ENCODE measurements around the gene ZNF236. TPM values are rescaled to one million over a fixed set of nuclear protein-coding genes. Genes with fewer than 3 reads are reported as not detected.

ZNF236 gene
- total and polyA plus RNA-seq, 2 experiments from 2014 or later, result 5.8 to 13.1 TPM

- H3K27me3 ChIP-seq, result no peaks in the 10 kb centered on the region
- H3K4me3 ChIP-seq, result no peak overlapping the region
- H3K9me3 ChIP-seq (ENCODE audit: low read depth), result no peaks in the 10 kb centered on the region
- peaks cover 21% of the 10 kb centered on the region for H3K36me3 ChIP-seq
- TF ChIP-seq, protein P1, sequence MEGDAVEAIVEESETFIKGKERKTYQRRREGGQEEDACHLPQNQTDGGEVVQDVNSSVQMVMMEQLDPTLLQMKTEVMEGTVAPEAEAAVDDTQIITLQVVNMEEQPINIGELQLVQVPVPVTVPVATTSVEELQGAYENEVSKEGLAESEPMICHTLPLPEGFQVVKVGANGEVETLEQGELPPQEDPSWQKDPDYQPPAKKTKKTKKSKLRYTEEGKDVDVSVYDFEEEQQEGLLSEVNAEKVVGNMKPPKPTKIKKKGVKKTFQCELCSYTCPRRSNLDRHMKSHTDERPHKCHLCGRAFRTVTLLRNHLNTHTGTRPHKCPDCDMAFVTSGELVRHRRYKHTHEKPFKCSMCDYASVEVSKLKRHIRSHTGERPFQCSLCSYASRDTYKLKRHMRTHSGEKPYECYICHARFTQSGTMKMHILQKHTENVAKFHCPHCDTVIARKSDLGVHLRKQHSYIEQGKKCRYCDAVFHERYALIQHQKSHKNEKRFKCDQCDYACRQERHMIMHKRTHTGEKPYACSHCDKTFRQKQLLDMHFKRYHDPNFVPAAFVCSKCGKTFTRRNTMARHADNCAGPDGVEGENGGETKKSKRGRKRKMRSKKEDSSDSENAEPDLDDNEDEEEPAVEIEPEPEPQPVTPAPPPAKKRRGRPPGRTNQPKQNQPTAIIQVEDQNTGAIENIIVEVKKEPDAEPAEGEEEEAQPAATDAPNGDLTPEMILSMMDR (IDR thresholded peaks at IDR 0.05; ENCODE audit: low read depth, low read length), result no peak
- no peak for DNase-seq (ENCODE audit: low read depth in 1 of 2, low spot score in 1 of 2)
- H3K27ac ChIP-seq, result no peak overlapping the region
- H3K4me1 ChIP-seq (ENCODE audit: low read depth), result peaks cover 3% of the 10 kb centered on the region
These were observed 87.1 kb downstream of the ZNF236 start for GRCh38 chr18:76909439-76909838.

DNA sequence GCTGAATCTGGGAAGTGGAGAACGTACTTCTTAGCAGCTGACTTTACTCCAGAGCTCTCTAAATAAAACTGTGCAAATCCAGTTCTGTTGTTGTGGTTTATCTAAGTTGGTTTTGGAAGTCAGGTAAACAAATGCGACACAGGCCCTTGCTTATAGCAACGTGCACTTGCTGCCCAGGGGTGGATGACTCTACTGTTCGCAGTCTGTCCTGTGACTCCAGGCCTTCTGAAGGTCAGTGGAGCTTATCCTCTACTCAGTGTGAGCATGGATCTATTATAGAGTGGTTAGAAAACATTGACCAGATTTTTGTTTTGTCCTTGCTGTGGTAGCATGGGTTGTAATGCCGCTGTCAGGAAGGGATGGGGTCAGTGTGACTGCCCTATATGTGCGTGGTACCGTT lies 89.1 kb downstream of the ZNF236 start:
- Histone ChIP-seq H3K4me3 (no peak overlapping the region), H3K27me3 (no peaks in the 10 kb centered on the region), H3K4me1 (ENCODE audit: low read depth) (peaks cover 3% of the 10 kb centered on the region), H3K27ac (no peak overlapping the region), H3K9me3 (ENCODE audit: low read depth) (no peaks in the 10 kb centered on the region), H3K36me3 (peaks cover 30% of the 10 kb centered on the region)
- TF ChIP-seq, protein P1 (IDR thresholded peaks at IDR 0.05; ENCODE audit: low read depth, low read length), result no peak
- no peak for DNase-seq (ENCODE audit: low read depth in 1 of 2, low spot score in 1 of 2)

- Histone ChIP-seq H3K36me3 (peaks cover 31% of the 10 kb centered on the region), H3K27me3 (no peaks in the 10 kb centered on the region), H3K27ac (no peak overlapping the region), H3K9me3 (ENCODE audit: low read depth) (no peaks in the 10 kb centered on the region), H3K4me3 (no peak overlapping the region), H3K4me1 (ENCODE audit: low read depth) (no peaks in the 10 kb centered on the region)
- no peak for DNase-seq (ENCODE audit: low read depth in 1 of 2, low spot score in 1 of 2)
- TF ChIP-seq, protein P1 (IDR thresholded peaks at IDR 0.05; ENCODE audit: low read depth, low read length), result no peak
These were observed 91.2 kb downstream of the ZNF236 start for GRCh38 chr18:76913583-76913982.

- Histone ChIP-seq H3K27ac (no peak overlapping the region), H3K4me3 (no peak overlapping the region), H3K4me1 (ENCODE audit: low read depth) (no peaks in the 10 kb centered on the region), H3K36me3 (peaks cover 31% of the 10 kb centered on the region), H3K27me3 (no peaks in the 10 kb centered on the region), H3K9me3 (ENCODE audit: low read depth) (no peaks in the 10 kb centered on the region)
- TF ChIP-seq, protein P1 (IDR thresholded peaks at IDR 0.05; ENCODE audit: low read depth, low read length), result no peak
- DNase-seq (ENCODE audit: low read depth in 1 of 2, low spot score in 1 of 2), result no peak
These were observed 92.0 kb downstream of the ZNF236 start for GRCh38 chr18:76914314-76914713.

GRCh38 chr18:76914796-76915195 lies 92.4 kb downstream of the ZNF236 start:
- no peaks in the 10 kb centered on the region for H3K27me3 ChIP-seq
- no peaks in the 10 kb centered on the region for H3K4me1 ChIP-seq (ENCODE audit: low read depth)
- no peak overlapping the region for H3K27ac ChIP-seq
- H3K36me3 ChIP-seq, result peaks cover 31% of the 10 kb centered on the region
- TF ChIP-seq, protein P1 (IDR thresholded peaks at IDR 0.05; ENCODE audit: low read depth, low read length), result no peak
- no peak overlapping the region for H3K4me3 ChIP-seq
- DNase-seq (ENCODE audit: low read depth in 1 of 2, low spot score in 1 of 2), result no peak
- H3K9me3 ChIP-seq (ENCODE audit: low read depth), result no peaks in the 10 kb centered on the region

- H3K27me3 ChIP-seq, result no peaks in the 10 kb centered on the region
- H3K27ac ChIP-seq, result no peak overlapping the region
- no peak overlapping the region for H3K4me3 ChIP-seq
- TF ChIP-seq, protein P1 (IDR thresholded peaks at IDR 0.05; ENCODE audit: low read depth, low read length), result no peak
- no peak for DNase-seq (ENCODE audit: low read depth in 1 of 2, low spot score in 1 of 2)
- H3K9me3 ChIP-seq (ENCODE audit: low read depth), result no peaks in the 10 kb centered on the region
- no peaks in the 10 kb centered on the region for H3K4me1 ChIP-seq (ENCODE audit: low read depth)
- peaks cover 31% of the 10 kb centered on the region for H3K36me3 ChIP-seq
These were observed 93.1 kb downstream of the ZNF236 start for GRCh38 chr18:76915456-76915855.

All from cardiac muscle cell (in vitro differentiated cells and primary cell).